Heart left ventricle (tissue), 16 donors: ENCODE measurements around the gene AFF3. TPM values are rescaled to one million over a fixed set of nuclear protein-coding genes. Genes with fewer than 3 reads are reported as not detected.

Experiments used
- ATAC-seq, 4 donors: fragments of 200-7000 bp; cut with Tn5 transposase; one replicate each; pipeline ENCODE4 v1.9.1; 2020 to 2022; ENCODE audit warnings: moderate library complexity in 4 of 4, mild to moderate bottlenecking in 3 of 4, moderate number of reproducible peaks in 1 of 4
- DNase-seq, 5 donors: peaks; one replicate each; pipeline ENCODE4 v3.0.0-alpha.2; 2020
- H3K27ac ChIP-seq, 12 donors: fragments of 200-600 bp; sonication (generic) in 4 of 12; one replicate each; pipeline versions ENCODE4 v1.5.0 to v1.8.0; 2016 to 2022; ENCODE audit warnings: mild to moderate bottlenecking in 2 of 12
- H3K27me3 ChIP-seq, 9 donors: fragments of 200-600 bp; sonication (generic) in 2 of 9; one replicate each; pipeline versions ENCODE4 v1.5.1 to v1.8.0; 2016 to 2022; ENCODE audit warnings: mild to moderate bottlenecking in 3 of 9
- H3K36me3 ChIP-seq, 9 donors: fragments of 200-600 bp; sonication (generic) in 2 of 9; one replicate each; pipeline versions ENCODE4 v1.5.0 to v1.8.0; 2018 to 2022; ENCODE audit warnings: mild to moderate bottlenecking in 2 of 9
- H3K4me1 ChIP-seq, 12 donors: fragments of 200-600 bp; sonication (generic) in 4 of 12; one replicate each; pipeline versions ENCODE4 v1.5.0 to v1.8.0; 2016 to 2022; ENCODE audit warnings: mild to moderate bottlenecking in 3 of 12
- H3K4me3 ChIP-seq, 12 donors: fragments of 200-600 bp; sonication (generic) in 4 of 12; one replicate each; pipeline versions ENCODE4 v1.5.0 to v1.8.0; 2017 to 2022; ENCODE audit warnings: mild to moderate bottlenecking in 9 of 12, moderate library complexity in 4 of 12
- H3K9me3 ChIP-seq, 12 donors: fragments of 200-600 bp; sonication (generic) in 4 of 12; one replicate each; pipeline versions ENCODE4 v1.5.0 to v1.8.0; 2016 to 2022; ENCODE audit warnings: mild to moderate bottlenecking in 1 of 12
- POLR2A ChIP-seq, 2 donors: fragments of 450-650 bp; IDR thresholded peaks; one replicate each; pipeline ENCODE4 v1.6.1; 2017; ENCODE audit warnings: antibody characterized with exemption in 2 of 2, mild to moderate bottlenecking in 2 of 2, moderate library complexity in 2 of 2
- WGBS, 4 donors: extraction: QIAGEN DNeasy Blood & Tissue Kit in 2 of 4; methylation state at CpG; one replicate each; pipeline versions ENCODE4 v1.1.5 to v1.1.7; 2013 to 2018; 5-methylcytosine and 5-hydroxymethylcytosine counted together
- intact Hi-C, 10 donors: fragments of 100-400 bp; cut with DNase I; formaldehyde crosslinking; loops; one replicate each; pipeline versions ENCODE4 v1.11.1 to v1.14.2; 2022
- polyA plus RNA-seq, 2 donors: library from polyadenylated mRNA; stranded (reverse); fragments of 200-250 nt; gene quantifications; one replicate each; pipeline ENCODE4 v1.2.3, GENCODE V29; 2013
- total RNA-seq, 9 donors: library from RNA; depleted of rRNA in 2 of 9; stranded (reverse); fragments of >200 nt in 2 of 9; fragmentation: NEBNext Ultra II Directional in 3 of 9; extraction: Animal tissue kit (Norgen Biotek cat#: 25700) in 3 of 9; gene quantifications; one replicate each; pipeline versions ENCODE4 v1.1.0 to v1.2.4, GENCODE V29; 2016 to 2023
- TF ChIP-seq, protein P1 (sequence below), 12 donors: fragments of 200-600 bp; sonication (generic) in 4 of 12; IDR thresholded peaks; one replicate each; pipeline versions ENCODE4 v1.5.0 to v1.8.0; 2018 to 2022; ENCODE audit warnings: antibody characterized with exemption in 12 of 12, mild to moderate bottlenecking in 5 of 12
- donor health status: ischemic (EF 13 %, LVEDD 7.1; RV severe dilation, severe dysfunction).
- donor health status: healthy with polysubstance abuse.
- donor health status: DM: no; HTN: yes; CAD: no.
- donor health status: DM: no; HTN: no; CAD: no.
- donor health status: ischemic (EF 25% LVEDD 6.9; RV normal size, moderate dysfunction).
- donor health status: ischemic (EF 25% LVEDD 5.7; RV mildly dilated, moderate dysfunction).
- donor health status: healthy.
- donor health status: DM: yes; HTN: yes; CAD: no.
- donor health status: ischemic (EF 35%, LVEDD 5.7; RV mildly dilated, moderate dysfunction).
- donor health status: nonischemic (EF 11% LVEDD 7.7; RV severe dilation, severe dysfunction).
- donor health status: DM: yes; HTN: yes; CAD: no.
- donor health status: PGD.
- donor health status: ischemic (EF 29% LVEDD 5.4; RV normal size, mild dysfunction).
- donor health status: nonischemic (EF 23%, LVEDD 6.1; RV moderate dilation, normal function).

AFF3 gene
- total and polyA plus RNA-seq, 11 donors = 1.3 to 15.5 (median 4.7) TPM

- Histone ChIP-seq H3K36me3 (no peaks in the 10 kb centered on the region), H3K27ac (no peak overlapping the region), H3K4me3 (no peak overlapping the region), H3K9me3 (no peaks in the 10 kb centered on the region), H3K4me1 (peaks cover 0 to 7% (median 0%) of the 10 kb centered on the region in 12 donors), H3K27me3 (no peaks in the 10 kb centered on the region)
- DNase-seq (no peak), ATAC-seq (no peak)
- 77 to 85% (median 84%) methylated on average over 7 of the region's 7 CpGs for WGBS, 4 donors
- TF ChIP-seq, protein P1, sequence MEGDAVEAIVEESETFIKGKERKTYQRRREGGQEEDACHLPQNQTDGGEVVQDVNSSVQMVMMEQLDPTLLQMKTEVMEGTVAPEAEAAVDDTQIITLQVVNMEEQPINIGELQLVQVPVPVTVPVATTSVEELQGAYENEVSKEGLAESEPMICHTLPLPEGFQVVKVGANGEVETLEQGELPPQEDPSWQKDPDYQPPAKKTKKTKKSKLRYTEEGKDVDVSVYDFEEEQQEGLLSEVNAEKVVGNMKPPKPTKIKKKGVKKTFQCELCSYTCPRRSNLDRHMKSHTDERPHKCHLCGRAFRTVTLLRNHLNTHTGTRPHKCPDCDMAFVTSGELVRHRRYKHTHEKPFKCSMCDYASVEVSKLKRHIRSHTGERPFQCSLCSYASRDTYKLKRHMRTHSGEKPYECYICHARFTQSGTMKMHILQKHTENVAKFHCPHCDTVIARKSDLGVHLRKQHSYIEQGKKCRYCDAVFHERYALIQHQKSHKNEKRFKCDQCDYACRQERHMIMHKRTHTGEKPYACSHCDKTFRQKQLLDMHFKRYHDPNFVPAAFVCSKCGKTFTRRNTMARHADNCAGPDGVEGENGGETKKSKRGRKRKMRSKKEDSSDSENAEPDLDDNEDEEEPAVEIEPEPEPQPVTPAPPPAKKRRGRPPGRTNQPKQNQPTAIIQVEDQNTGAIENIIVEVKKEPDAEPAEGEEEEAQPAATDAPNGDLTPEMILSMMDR (IDR thresholded peaks at IDR 0.05) = no peak
- no peak for TF ChIP-seq POLR2A (IDR thresholded peaks at IDR 0.05)
- intact Hi-C loops = no loop called here
Observed at GRCh38 chr2:100043081-100043890, 99.1 kb downstream of the AFF3 start.

DNA sequence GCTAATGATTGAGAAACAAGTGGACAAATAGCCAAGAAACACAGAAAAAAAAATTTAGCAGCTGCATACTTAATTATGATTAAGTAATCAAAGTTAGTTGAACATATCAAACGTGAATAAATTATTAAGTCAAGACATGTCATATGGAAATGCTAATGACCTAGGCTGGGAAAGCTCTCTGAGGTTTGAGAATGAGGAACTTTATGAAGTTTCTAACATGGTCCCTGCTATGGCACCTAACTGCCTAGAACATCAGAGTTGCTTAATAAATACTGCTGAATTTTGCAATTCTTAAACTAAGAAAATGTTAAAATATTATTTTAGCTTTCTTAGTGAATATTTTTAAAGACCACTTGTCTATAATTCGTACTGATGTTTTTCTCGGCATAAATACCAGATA lies 99.8 kb downstream of the AFF3 start:
- no peak overlapping the region for H3K27ac ChIP-seq
- DNase-seq (no peak), ATAC-seq (no peak)
- H3K36me3 ChIP-seq = no peaks in the 10 kb centered on the region
- H3K4me3 ChIP-seq = no peak overlapping the region
- no peaks in the 10 kb centered on the region for H3K27me3 ChIP-seq
- intact Hi-C loops = no loop called here
- peaks cover 0 to 7% (median 0%) of the 10 kb centered on the region in 12 donors for H3K4me1 ChIP-seq
- no peaks in the 10 kb centered on the region for H3K9me3 ChIP-seq
- 89 to 91% (median 89%) methylated on average over 3 of the region's 3 CpGs for WGBS, 4 donors
- no peak for TF ChIP-seq POLR2A (IDR thresholded peaks at IDR 0.05)
- TF ChIP-seq, protein P1 (IDR thresholded peaks at IDR 0.05) = no peak

- Histone ChIP-seq H3K36me3 (no peaks in the 10 kb centered on the region), H3K27me3 (no peaks in the 10 kb centered on the region), H3K9me3 (no peaks in the 10 kb centered on the region), H3K27ac (no peak overlapping the region), H3K4me3 (no peak overlapping the region), H3K4me1 (peaks cover 0 to 7% (median under 1%) of the 10 kb centered on the region in 12 donors)
- TF ChIP-seq, protein P1 (IDR thresholded peaks at IDR 0.05) = no peak
- TF ChIP-seq POLR2A (IDR thresholded peaks at IDR 0.05) = no peak
- intact Hi-C loops = no loop called here
- ATAC-seq = no peak
- WGBS, 4 donors = 80 to 87% (median 84%) methylated on average over 12 of the region's 12 CpGs
- DNase-seq = no peak
Observed at GRCh38 chr2:100041946-100042345, 100.4 kb downstream of the AFF3 start.

DNA sequence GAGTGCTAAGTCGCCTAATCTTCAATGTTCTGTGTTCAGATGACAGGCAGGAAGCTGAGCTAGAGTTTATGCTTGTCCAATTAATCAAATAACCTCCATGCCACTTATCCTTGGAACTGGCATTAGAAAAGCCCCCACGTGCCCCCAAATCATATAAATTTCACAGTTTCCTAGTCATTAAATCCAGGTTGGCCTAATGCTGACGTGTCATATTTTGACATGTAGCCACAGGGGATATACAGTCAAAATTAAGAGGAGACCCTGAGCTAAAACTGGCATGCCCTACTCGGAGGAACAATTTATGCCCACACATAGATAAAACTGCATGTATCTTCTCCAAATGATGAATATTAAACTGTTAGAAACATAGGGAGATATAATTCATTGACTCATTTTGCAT lies 101.0 kb downstream of the AFF3 start:
- intact Hi-C loops = no loop called here
- TF ChIP-seq POLR2A (IDR thresholded peaks at IDR 0.05) = no peak
- TF ChIP-seq, protein P1 (IDR thresholded peaks at IDR 0.05) = no peak
- H3K36me3 ChIP-seq = no peaks in the 10 kb centered on the region
- WGBS, 4 donors = 89 to 94% (median 92%) methylated on average over 4 of the region's 4 CpGs
- no peak overlapping the region for H3K27ac ChIP-seq
- no peak for DNase-seq
- no peaks in the 10 kb centered on the region for H3K9me3 ChIP-seq
- peaks cover 0 to 7% (median 1%) of the 10 kb centered on the region in 12 donors for H3K4me1 ChIP-seq
- H3K27me3 ChIP-seq = no peaks in the 10 kb centered on the region
- no peak for ATAC-seq
- H3K4me3 ChIP-seq = no peak overlapping the region
